Lung (tissue), 12 donors: Measurements from ENCODE around the gene CARMIL1. TPM values are rescaled to one million over a fixed set of nuclear protein-coding genes. Genes with fewer than 3 reads are reported as not detected.
A peak's percentile ranks its signal among the peaks of the same experiment; 100 is the strongest.

ENCODE experiments used
- ATAC-seq: fragments of 200-7000 bp; cut with Tn5 transposase; one replicate; pipeline ENCODE4 v1.9.1; 2020; ENCODE audit warnings: moderate number of reproducible peaks; ENCODE audit not compliant: insufficient read depth, low FRiP score
- DNase-seq, 3 donors: peaks; one replicate each; pipeline ENCODE4 v3.0.0-alpha.2; 2013 to 2017
- H3K27ac ChIP-seq, 2 donors: one replicate each; pipeline ENCODE4 v1.5.1; 2013; ENCODE audit warnings: mild to moderate bottlenecking in 2 of 2, moderate library complexity in 2 of 2, control low read depth in 1 of 2, inconsistent platforms in 1 of 2, low read depth in 1 of 2, low read length in 1 of 2
- H3K27me3 ChIP-seq, 3 donors: one replicate each; pipeline ENCODE4 v1.5.1; 2013; ENCODE audit warnings: low read length in 2 of 3; ENCODE audit not compliant: control insufficient read depth in 3 of 3, insufficient read depth in 3 of 3
- H3K36me3 ChIP-seq, 4 donors: one replicate each; pipeline ENCODE4 v1.5.1; 2013; ENCODE audit warnings: low read length in 4 of 4, mild to moderate bottlenecking in 1 of 4, moderate library complexity in 1 of 4; ENCODE audit not compliant: control insufficient read depth in 4 of 4, insufficient read depth in 4 of 4
- H3K4me1 ChIP-seq, 5 donors: one replicate each; pipeline ENCODE4 v1.5.1; 2013; ENCODE audit warnings: low read length in 5 of 5, mild to moderate bottlenecking in 2 of 5, moderate library complexity in 1 of 5; ENCODE audit not compliant: control insufficient read depth in 5 of 5, insufficient read depth in 5 of 5
- H3K4me3 ChIP-seq: one replicate; pipeline ENCODE4 v1.5.1; 2013; ENCODE audit warnings: mild to moderate bottlenecking, control low read depth, moderate library complexity
- H3K9ac ChIP-seq, 2 donors: one replicate each; pipeline ENCODE4 v1.5.1; 2013; ENCODE audit warnings: low read length in 2 of 2, control low read depth in 1 of 2; ENCODE audit not compliant: insufficient read depth in 1 of 2
- H3K9me3 ChIP-seq, 4 donors: one replicate each; pipeline ENCODE4 v1.5.1; 2013; ENCODE audit warnings: low read length in 3 of 4, mild to moderate bottlenecking in 1 of 4, moderate library complexity in 1 of 4; ENCODE audit not compliant: control insufficient read depth in 4 of 4, insufficient read depth in 3 of 4
- CTCF ChIP-seq: IDR thresholded peaks from 2 replicates; pipeline ENCODE4 v1.5.1; 2012; ENCODE audit warnings: mild to moderate bottlenecking; ENCODE audit errors: control extremely low read depth, extremely low read depth
- WGBS, 2 donors: extraction: QIAGEN DNeasy Blood & Tissue Kit; methylation state at CpG; one replicate each; pipeline ENCODE4 v1.1.7; 2013; 5-methylcytosine and 5-hydroxymethylcytosine counted together
- polyA plus RNA-seq, 2 donors: library from polyadenylated mRNA; stranded (reverse); fragments of 200-250 nt; gene quantifications; one replicate each; pipeline ENCODE4 v1.2.1, GENCODE V29; 2013
- total RNA-seq, 2 donors: library from RNA; depleted of rRNA in 1 of 2; stranded (reverse); fragments of >200 nt in 1 of 2; gene quantifications; one replicate each; pipeline ENCODE4 v1.2.1, GENCODE V29; 2014 to 2021
- donor health status: control.
- donor health status: control.
- donor health status: Bipolar disorder and iron deficiency.
- donor health status: healthy.
- donor health status: DM: yes; HTN: yes; CAD: no.

Gene CARMIL1
- total and polyA plus RNA-seq, 4 donors: 8.0 to 38.3 (median 34.9) TPM

GRCh38 chr6:25312034-25312620, 33.0 kb downstream of the CARMIL1 start:
- H3K36me3 ChIP-seq: no peaks in the 10 kb centered on the region
- H3K27me3 ChIP-seq: no peaks in the 10 kb centered on the region
- no peak overlapping the region for H3K4me3 ChIP-seq
- H3K9me3 ChIP-seq: no peaks in the 10 kb centered on the region
- no peak for TF ChIP-seq CTCF
- peak; percentile 14 for ATAC-seq
- DNase-seq: peak in 2 of 3 donors; percentile 92 to 93
- peaks cover 6 to 39% (median 11%) of the 10 kb centered on the region in 5 donors for H3K4me1 ChIP-seq
- H3K27ac ChIP-seq: peak overlapping the region in 1 of 2 donors; percentile 33
- no peak overlapping the region for H3K9ac ChIP-seq
- WGBS, 2 donors: 37 to 57% methylated on average over 2 of the region's 2 CpGs

- Histone ChIP-seq H3K4me1 (peaks cover 6 to 39% (median 11%) of the 10 kb centered on the region in 5 donors), H3K36me3 (no peaks in the 10 kb centered on the region), H3K9me3 (no peaks in the 10 kb centered on the region), H3K27me3 (no peaks in the 10 kb centered on the region), H3K4me3 (no peak overlapping the region), H3K27ac (no peak overlapping the region), H3K9ac (peak overlapping the region in 1 of 2 donors; percentile 54)
- 0 to 3% methylated on average over 2 of the region's 2 CpGs for WGBS, 2 donors
- no peak for TF ChIP-seq CTCF
- ATAC-seq: peak; percentile 46
- peak in 2 of 3 donors; percentile 58 to 77 for DNase-seq
Measured at GRCh38 chr6:25312703-25313102, 33.5 kb downstream of the CARMIL1 start.

- no peak for ATAC-seq
Measured at GRCh38 chr6:25314509-25315175, 35.5 kb downstream of the CARMIL1 start.

More at GRCh38 chr6:25314509-25315175, 35.5 kb downstream of the CARMIL1 start:
- peak in 2 of 3 donors; percentile 52 to 59 for DNase-seq
- H3K27me3 ChIP-seq: no peaks in the 10 kb centered on the region
- H3K9ac ChIP-seq: no peak overlapping the region
- 93 to 96% methylated on average over 2 of the region's 2 CpGs for whole genome bisulfite sequencing, 2 donors
- TF ChIP-seq CTCF: no peak
- peaks cover 6 to 39% (median 11%) of the 10 kb centered on the region in 5 donors for H3K4me1 ChIP-seq
- H3K36me3 ChIP-seq: no peaks in the 10 kb centered on the region
- H3K4me3 ChIP-seq: no peak overlapping the region
- H3K9me3 ChIP-seq: no peaks in the 10 kb centered on the region
- no peak overlapping the region for H3K27ac ChIP-seq
